Endothelial cell of umbilical vein (primary cell): Measurements from ENCODE around the gene SCAMP5. TPM values are rescaled to one million over a fixed set of nuclear protein-coding genes. Genes with fewer than 3 reads are reported as not detected.

Experiments
- BruUV-seq: library from RNA; stranded (reverse); fragments of 400-500 nt; replicated peaks from 2 replicates; lab custom pipeline; 2021; lab: Mats Ljungman, UMichigan
- CTCF ChIA-PET: fragments of 300-600, 350-600 bp; sonication (Branson Sonifier 250); formaldehyde crosslinking; loops from one replicate; lab custom pipeline; 2021; ENCODE audit warnings: antibody characterized with exemption, inconsistent platforms; lab: Charles Lee
- POLR2A ChIA-PET: fragments of 300-600, 350-600 bp; sonication (Branson Sonifier 250); formaldehyde crosslinking; loops from one replicate; lab custom pipeline; 2021; ENCODE audit warnings: antibody characterized with exemption, inconsistent platforms; lab: Charles Lee
- DNase-seq: peaks from one replicate; pipeline ENCODE4 v3.0.0-alpha.2; 2011; ENCODE audit warnings: low read depth, low spot score
- FAIRE-seq: peaks from 2 replicates; lab custom pipeline; 2011; peaks lifted over from hg19 to GRCh38; lab: Jason Lieb, UNC
- H2AFZ ChIP-seq: 2 replicates; pipeline ENCODE4 v1.6.0; 2012; ENCODE audit warnings: low read depth, low read length, control low read depth, inconsistent platforms
- H3K27ac ChIP-seq: 2 replicates; pipeline ENCODE4 v1.5.1; 2011; ENCODE audit warnings: low read depth, mild to moderate bottlenecking, control low read depth, low read length, moderate library complexity; ENCODE audit not compliant: insufficient read depth
- H3K27me3 ChIP-seq, 2 experiments: 2 replicates each; pipeline versions ENCODE4 v1.6.0 to v1.6.1; 2011; ENCODE audit warnings: low read length in 2 of 2, mixed read lengths in 1 of 2; ENCODE audit not compliant: control insufficient read depth in 2 of 2, insufficient read depth in 2 of 2
- H3K36me3 ChIP-seq, 2 experiments: 2 replicates in 1 of 2; 3 replicates in 1 of 2; pipeline ENCODE4 v1.5.1; 2011; ENCODE audit warnings: low read length in 2 of 2, mild to moderate bottlenecking in 1 of 2, moderate library complexity in 1 of 2; ENCODE audit not compliant: control insufficient read depth in 2 of 2, insufficient read depth in 2 of 2; ENCODE audit errors: extremely low read depth in 1 of 2
- H3K4me1 ChIP-seq: 3 replicates; pipeline ENCODE4 v1.5.1; 2011; ENCODE audit warnings: mild to moderate bottlenecking, low read length; ENCODE audit not compliant: control insufficient read depth, insufficient read depth; ENCODE audit errors: extremely low read depth
- H3K4me2 ChIP-seq: 2 replicates; pipeline ENCODE4 v1.6.1; 2011; ENCODE audit warnings: low read length, control low read depth, mixed read lengths; ENCODE audit not compliant: insufficient read depth
- H3K4me3 ChIP-seq, 3 experiments: fragments of 200-600 bp in 1 of 3; sonication (generic), shearing (Covaris generic) in 1 of 3; replicated peaks in 1 of 3; 2 replicates each; pipeline ENCODE4 v1.5.1; 2011 to 2016; ENCODE audit warnings: control low read depth in 3 of 3, low read length in 3 of 3, mild to moderate bottlenecking in 2 of 3, inconsistent platforms in 1 of 3, low read depth in 1 of 3, moderate library complexity in 1 of 3; ENCODE audit not compliant: insufficient read depth in 1 of 3
- H3K79me2 ChIP-seq: 2 replicates; pipeline ENCODE4 v1.6.0; 2012; ENCODE audit warnings: low read length, inconsistent platforms; ENCODE audit not compliant: control insufficient read depth, insufficient read depth
- H3K9ac ChIP-seq: replicated peaks from 2 replicates; pipeline ENCODE3; 2011; ENCODE audit warnings: low read length, control low read depth; ENCODE audit not compliant: insufficient read depth; ENCODE audit errors: extremely low read depth
- H3K9me1 ChIP-seq: replicated peaks from 3 replicates; pipeline ENCODE4 v1.6.0; 2011; ENCODE audit warnings: mild to moderate bottlenecking, low read length; ENCODE audit not compliant: control insufficient read depth, insufficient read depth; ENCODE audit errors: extremely low read depth
- H3K9me3 ChIP-seq: replicated peaks from 2 replicates; pipeline ENCODE4 v1.5.1; 2012; ENCODE audit warnings: low read length, inconsistent platforms; ENCODE audit not compliant: control insufficient read depth, insufficient read depth
- H4K20me1 ChIP-seq: replicated peaks from 2 replicates; pipeline ENCODE3; 2011; ENCODE audit warnings: mild to moderate bottlenecking, low read length; ENCODE audit not compliant: control insufficient read depth, insufficient read depth; ENCODE audit errors: extremely low read depth
- EZH2 ChIP-seq: IDR thresholded peaks from 2 replicates; pipeline ENCODE4 v1.6.1; 2012; ENCODE audit warnings: borderline replicate concordance, low read depth, mild to moderate bottlenecking, moderate library complexity, low read length, inconsistent platforms; ENCODE audit not compliant: severe bottlenecking
- FOS ChIP-seq: IDR thresholded peaks from 2 replicates; pipeline ENCODE4 v1.6.1; 2011; ENCODE audit warnings: mild to moderate bottlenecking, low read length, moderate library complexity, borderline replicate concordance; ENCODE audit not compliant: insufficient read depth
- GATA2 ChIP-seq: IDR thresholded peaks from 2 replicates; pipeline ENCODE4 v1.7.0; 2011; ENCODE audit warnings: low read depth, mild to moderate bottlenecking, moderate library complexity, mixed read lengths, low read length; ENCODE audit not compliant: insufficient read length, insufficient read depth
- JUN ChIP-seq: IDR thresholded peaks from 2 replicates; pipeline ENCODE4 v1.6.1; 2011; ENCODE audit warnings: borderline replicate concordance, low read depth; ENCODE audit not compliant: insufficient read length, insufficient read depth
- MYC ChIP-seq: IDR thresholded peaks from one replicate; pipeline ENCODE4 v1.6.1; 2011; ENCODE audit warnings: mild to moderate bottlenecking, low read depth, low read length
- POLR2A ChIP-seq: IDR thresholded peaks from 2 replicates; pipeline ENCODE4 v1.6.1; 2012; ENCODE audit warnings: low read depth, mild to moderate bottlenecking, control low read depth, low read length
- POLR2AphosphoS5 ChIP-seq: IDR thresholded peaks from 2 replicates; pipeline ENCODE4 v1.6.1; 2012; ENCODE audit warnings: low read depth, mild to moderate bottlenecking, control low read depth, low read length, moderate library complexity; ENCODE audit not compliant: insufficient read depth
- dilution Hi-C: fragments of 300-500 bp; cut with MboI; formaldehyde crosslinking; loops from one replicate; pipeline ENCODE4 v1.15.0; 2019; ENCODE audit warnings: low sequenced_read_pairs; ENCODE audit not compliant: extremely low pct_ligation_motif_present
- intact Hi-C: fragments of 100-400 bp; cut with micrococcal nuclease; formaldehyde crosslinking; loops from one replicate; pipeline ENCODE4 v1.10.0; 2022
- polyA plus RNA-seq, 4 experiments: library from polyadenylated mRNA; depleted of rRNA in 3 of 4; stranded (reverse) in 3 of 4; unstranded in 1 of 4; fragments of >200 nt; gene quantifications; 2 replicates each; pipeline versions ENCODE4 v1.2.1 to v1.2.3, GENCODE V29; 2011 to 2012; ENCODE audit warnings: missing spikeins in 1 of 4
- total RNA-seq: library from RNA; stranded (reverse); gene quantifications from 2 replicates; pipeline ENCODE4 v1.2.3, GENCODE V29; 2021
- TF ChIP-seq, protein P1 (sequence below): IDR thresholded peaks from 2 replicates; pipeline ENCODE4 v1.6.1; 2011; ENCODE audit not compliant: insufficient read depth, insufficient read length
- TF ChIP-seq, protein P2 (sequence below), 2 donors: IDR thresholded peaks; 1 replicate in 1 of 2; 2 replicates in 1 of 2; pipeline ENCODE4 v1.5.1; 2011; ENCODE audit warnings: low read length in 2 of 2, mild to moderate bottlenecking in 2 of 2, moderate library complexity in 2 of 2, control low read depth in 1 of 2, inconsistent platforms in 1 of 2, low read depth in 1 of 2; ENCODE audit not compliant: insufficient read depth in 1 of 2; ENCODE audit errors: extremely low read depth in 1 of 2

Gene SCAMP5
- total and polyA plus RNA-seq, 2 donors (not counting 3 experiments of a cell fraction or from before 2014, with no cell fraction given), result 1.9 to 6.2 TPM

DNA sequence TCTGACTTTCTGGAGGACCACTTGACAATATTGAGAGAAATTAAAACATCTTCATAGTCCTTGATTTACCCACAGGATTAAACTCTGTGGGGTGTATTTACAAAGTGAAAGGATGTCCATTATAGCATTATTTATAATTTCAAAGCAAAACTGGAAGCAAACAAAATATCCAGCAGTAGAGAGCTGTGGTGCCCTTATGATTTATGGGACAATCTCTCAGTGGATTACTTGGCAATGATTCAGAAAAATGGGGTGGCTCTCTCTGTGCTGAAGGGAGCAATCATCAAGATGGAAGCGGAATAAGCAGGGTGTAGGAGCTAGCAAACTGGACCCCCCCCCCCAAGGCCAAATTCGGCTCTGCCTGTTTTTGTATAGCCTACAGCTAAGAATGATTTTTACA, 37.0 kb downstream of the SCAMP5 start:
- peaks cover 37% of the 10 kb centered on the region for H3K4me1 ChIP-seq
- DNase-seq (peak; percentile 32), FAIRE-seq (no peak)
- ChIA-PET CTCF (interaction anchor here (1.5 to 5.2 kb wide), 3 partner anchors 11 to 174 kb away, joined by 8 to 213 read pairs (median 13); partner anchors contain the start of gene C15orf39), POLR2A (no interaction called here)
- H3K36me3 ChIP-seq, result no peaks in the 10 kb centered on the region
- no peaks in the 10 kb centered on the region for H3K27me3 ChIP-seq
- H4K20me1 ChIP-seq, result no peaks in the 10 kb centered on the region
- peak overlapping the region; percentile 37 for H3K9ac ChIP-seq
- dilution Hi-C loops (no loop called here), intact Hi-C loops (loop anchor here (5.0 kb wide), 1 partner anchor 335 kb away; the partner anchor contains the start of gene MAN2C1)
- TF ChIP-seq, protein P1, sequence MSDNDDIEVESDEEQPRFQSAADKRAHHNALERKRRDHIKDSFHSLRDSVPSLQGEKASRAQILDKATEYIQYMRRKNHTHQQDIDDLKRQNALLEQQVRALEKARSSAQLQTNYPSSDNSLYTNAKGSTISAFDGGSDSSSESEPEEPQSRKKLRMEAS, result no peak
- TF ChIP-seq MYC (no peak), POLR2A (no peak), EZH2 (no peak), POLR2AphosphoS5 (no peak), FOS (no peak), JUN (no peak), GATA2 (no peak)
- TF ChIP-seq, protein P2, sequence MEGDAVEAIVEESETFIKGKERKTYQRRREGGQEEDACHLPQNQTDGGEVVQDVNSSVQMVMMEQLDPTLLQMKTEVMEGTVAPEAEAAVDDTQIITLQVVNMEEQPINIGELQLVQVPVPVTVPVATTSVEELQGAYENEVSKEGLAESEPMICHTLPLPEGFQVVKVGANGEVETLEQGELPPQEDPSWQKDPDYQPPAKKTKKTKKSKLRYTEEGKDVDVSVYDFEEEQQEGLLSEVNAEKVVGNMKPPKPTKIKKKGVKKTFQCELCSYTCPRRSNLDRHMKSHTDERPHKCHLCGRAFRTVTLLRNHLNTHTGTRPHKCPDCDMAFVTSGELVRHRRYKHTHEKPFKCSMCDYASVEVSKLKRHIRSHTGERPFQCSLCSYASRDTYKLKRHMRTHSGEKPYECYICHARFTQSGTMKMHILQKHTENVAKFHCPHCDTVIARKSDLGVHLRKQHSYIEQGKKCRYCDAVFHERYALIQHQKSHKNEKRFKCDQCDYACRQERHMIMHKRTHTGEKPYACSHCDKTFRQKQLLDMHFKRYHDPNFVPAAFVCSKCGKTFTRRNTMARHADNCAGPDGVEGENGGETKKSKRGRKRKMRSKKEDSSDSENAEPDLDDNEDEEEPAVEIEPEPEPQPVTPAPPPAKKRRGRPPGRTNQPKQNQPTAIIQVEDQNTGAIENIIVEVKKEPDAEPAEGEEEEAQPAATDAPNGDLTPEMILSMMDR (IDR thresholded peaks at IDR 0.05; ENCODE audit: extremely low read depth in 1 of 2, insufficient read depth in 1 of 2, low read depth in 1 of 2, low read length in 2 of 2), result no peak
- no peaks in the 10 kb centered on the region for H3K9me3 ChIP-seq
- H3K9me1 ChIP-seq, result no peaks in the 10 kb centered on the region
- no peak overlapping the region for H3K4me3 ChIP-seq
- H3K4me2 ChIP-seq, result peak overlapping the region; percentile 34
- no peak overlapping the region for H2AFZ ChIP-seq
- peak overlapping the region; percentile 50 for H3K27ac ChIP-seq
- no peaks in the 10 kb centered on the region for H3K79me2 ChIP-seq
- BruUV-seq, result no TSS peak
